Neuronal stem cell (in vitro differentiated cells): ENCODE results near the gene HEYL.
A peak's percentile ranks its signal among the peaks of the same experiment; 100 is the strongest.

ENCODE experiments used
- DNase-seq: peaks from one replicate; pipeline ENCODE4 v3.0.0-alpha.2; 2013; ENCODE audit warnings: low spot score
- H2AFZ ChIP-seq: one replicate; pipeline ENCODE4 v1.6.1; 2013; ENCODE audit warnings: mild to moderate bottlenecking, low read length, inconsistent platforms
- H2AK5ac ChIP-seq: 2 replicates; pipeline ENCODE4 v1.6.1; 2013; ENCODE audit warnings: low read depth, mild to moderate bottlenecking, inconsistent platforms, low read length, moderate library complexity, mixed read lengths
- H2BK120ac ChIP-seq: 2 replicates; pipeline ENCODE4 v1.6.1; 2013; ENCODE audit warnings: low read depth, mild to moderate bottlenecking, inconsistent platforms, low read length, moderate library complexity, mixed read lengths
- H2BK12ac ChIP-seq: one replicate; pipeline ENCODE4 v1.6.1; 2013; ENCODE audit warnings: low read length, inconsistent platforms
- H2BK15ac ChIP-seq: 2 replicates; pipeline ENCODE4 v1.6.1; 2013; ENCODE audit warnings: mild to moderate bottlenecking, low read length, inconsistent platforms, mixed read lengths
- H2BK5ac ChIP-seq: one replicate; pipeline ENCODE4 v1.6.1; 2013; ENCODE audit warnings: inconsistent platforms, mild to moderate bottlenecking, low read length, moderate library complexity
- H3K14ac ChIP-seq: one replicate; pipeline ENCODE4 v1.6.1; 2013; ENCODE audit warnings: low read length, inconsistent platforms
- H3K18ac ChIP-seq: 2 replicates; pipeline ENCODE4 v1.6.1; 2013; ENCODE audit warnings: low read length, inconsistent platforms
- H3K23ac ChIP-seq: 2 replicates; pipeline ENCODE4 v1.6.1; 2013; ENCODE audit warnings: low read depth, mild to moderate bottlenecking, mixed read lengths, low read length, inconsistent platforms; ENCODE audit not compliant: poor library complexity
- H3K27ac ChIP-seq: replicated peaks from 3 replicates; pipeline ENCODE4 v1.5.1; 2013; ENCODE audit warnings: low read length, inconsistent platforms
- H3K27me3 ChIP-seq, 3 experiments: 2 replicates each; pipeline ENCODE4 v1.6.1; 2013; ENCODE audit warnings: low read length in 3 of 3, mild to moderate bottlenecking in 2 of 3, inconsistent platforms in 1 of 3, low read depth in 1 of 3, mixed read lengths in 1 of 3, moderate library complexity in 1 of 3; ENCODE audit not compliant: control insufficient read depth in 3 of 3, insufficient read depth in 3 of 3
- H3K36me3 ChIP-seq, 2 donors: replicated peaks in 1 of 2; 2 replicates each; pipeline ENCODE4 v1.6.1; 2013; ENCODE audit warnings: low read length in 2 of 2; ENCODE audit not compliant: control insufficient read depth in 2 of 2, insufficient read depth in 2 of 2
- H3K4ac ChIP-seq: 2 replicates; pipeline ENCODE4 v1.6.1; 2013; ENCODE audit warnings: inconsistent platforms, mild to moderate bottlenecking, low read length, moderate library complexity
- H3K4me1 ChIP-seq, 2 donors: 1 replicate in 1 of 2; 2 replicates in 1 of 2; pipeline ENCODE4 v1.6.1; 2013; ENCODE audit warnings: low read length in 2 of 2, low read depth in 1 of 2; ENCODE audit not compliant: control insufficient read depth in 2 of 2, insufficient read depth in 1 of 2
- H3K4me2 ChIP-seq: one replicate; pipeline ENCODE4 v1.6.1; 2013; ENCODE audit warnings: mild to moderate bottlenecking, low read length, inconsistent platforms; ENCODE audit not compliant: insufficient read depth, poor library complexity, severe bottlenecking
- H3K4me3 ChIP-seq, 2 donors: 2 replicates each; pipeline ENCODE4 v1.5.1; 2013; ENCODE audit warnings: low read length in 2 of 2, mild to moderate bottlenecking in 2 of 2, inconsistent platforms in 1 of 2, moderate library complexity in 1 of 2
- H3K79me1 ChIP-seq: one replicate; pipeline ENCODE4 v1.6.1; 2013; ENCODE audit warnings: low read depth, mild to moderate bottlenecking, inconsistent platforms, low read length, moderate library complexity
- H3K9ac ChIP-seq: one replicate; pipeline ENCODE4 v1.6.1; 2013; ENCODE audit warnings: mild to moderate bottlenecking, low read depth, low read length, inconsistent platforms; ENCODE audit not compliant: poor library complexity
- H3K9me3 ChIP-seq, 2 donors: replicated peaks in 1 of 2; 2 replicates each; pipeline versions ENCODE3 to v1.6.1; 2013; ENCODE audit warnings: low read length in 2 of 2, mild to moderate bottlenecking in 2 of 2, inconsistent platforms in 1 of 2, low read depth in 1 of 2, mixed read lengths in 1 of 2, moderate library complexity in 1 of 2; ENCODE audit not compliant: control insufficient read depth in 2 of 2, insufficient read depth in 1 of 2
- H4K8ac ChIP-seq: one replicate; pipeline ENCODE4 v1.6.1; 2013; ENCODE audit warnings: low read depth, mild to moderate bottlenecking, inconsistent platforms, low read length, moderate library complexity
- H4K91ac ChIP-seq: one replicate; pipeline ENCODE4 v1.6.1; 2013; ENCODE audit warnings: low read length, low read depth, mild to moderate bottlenecking, inconsistent platforms; ENCODE audit not compliant: poor library complexity
- WGBS, 2 donors: extraction: QIAGEN DNeasy Blood & Tissue Kit; methylation state at CpG; one replicate each; pipeline ENCODE4 v1.1.7; 2013; ENCODE audit warnings: missing lambda C conversion rate in 2 of 2, mixed read lengths in 1 of 2; ENCODE audit not compliant: insufficient read length in 2 of 2, insufficient replicate concordance in 1 of 2; ENCODE audit errors: extremely low coverage in 2 of 2; 5-methylcytosine and 5-hydroxymethylcytosine counted together

HEYL gene

DNA sequence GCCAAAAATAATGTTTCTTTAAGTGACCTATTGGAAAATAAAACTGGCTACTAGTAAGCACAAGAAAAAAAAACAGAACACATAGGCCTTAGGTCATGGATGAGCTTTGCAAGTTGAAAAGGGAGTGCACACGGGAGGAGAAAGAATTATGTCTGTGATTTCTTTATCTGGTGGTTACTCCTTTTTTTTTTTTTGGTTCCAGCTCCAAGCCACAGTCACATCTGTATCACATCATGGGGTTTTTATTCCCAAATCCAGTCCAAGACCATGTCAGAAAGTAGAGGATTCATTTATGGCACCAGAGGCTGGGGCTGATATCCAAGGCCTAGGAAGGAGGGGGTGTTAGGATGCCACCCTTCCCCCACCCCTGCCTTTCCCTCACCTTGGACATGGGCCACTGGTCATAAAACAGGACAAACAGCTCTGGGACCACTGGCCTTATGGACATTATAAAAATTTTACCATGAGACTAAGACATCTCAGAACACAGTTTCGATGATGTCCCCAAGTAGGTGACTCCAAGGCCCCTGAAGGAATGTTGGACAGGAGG, 10.3 kb upstream of the HEYL start:
- no peaks in the 10 kb centered on the region for H3K9me3 ChIP-seq
- no peak overlapping the region for H3K4me3 ChIP-seq
- H2BK12ac ChIP-seq = no peak overlapping the region
- no peak overlapping the region for H3K27ac ChIP-seq
- H4K8ac ChIP-seq = no peak overlapping the region
- no peak overlapping the region for H3K18ac ChIP-seq
- DNase-seq = no peak
- H3K4me1 ChIP-seq = peaks cover 0 to 15% of the 10 kb centered on the region in 2 donors
- no peak overlapping the region for H4K91ac ChIP-seq
- no CpG with 5 or more reads among the region's 2 CpGs for WGBS, 2 donors
- H3K79me1 ChIP-seq = no peaks in the 10 kb centered on the region
- no peak overlapping the region for H3K4ac ChIP-seq
- H2BK15ac ChIP-seq = no peak overlapping the region
- H2AFZ ChIP-seq = no peak overlapping the region
- no peak overlapping the region for H2BK5ac ChIP-seq
- no peak overlapping the region for H3K4me2 ChIP-seq
- no peak overlapping the region for H3K23ac ChIP-seq
- H3K36me3 ChIP-seq = no peaks in the 10 kb centered on the region
- H3K9ac ChIP-seq = no peak overlapping the region
- peaks cover 0 to 33% (median 0%) of the 10 kb centered on the region in 3 experiments for H3K27me3 ChIP-seq
- H3K14ac ChIP-seq = no peak overlapping the region
- no peak overlapping the region for H2BK120ac ChIP-seq
- no peak overlapping the region for H2AK5ac ChIP-seq

DNA sequence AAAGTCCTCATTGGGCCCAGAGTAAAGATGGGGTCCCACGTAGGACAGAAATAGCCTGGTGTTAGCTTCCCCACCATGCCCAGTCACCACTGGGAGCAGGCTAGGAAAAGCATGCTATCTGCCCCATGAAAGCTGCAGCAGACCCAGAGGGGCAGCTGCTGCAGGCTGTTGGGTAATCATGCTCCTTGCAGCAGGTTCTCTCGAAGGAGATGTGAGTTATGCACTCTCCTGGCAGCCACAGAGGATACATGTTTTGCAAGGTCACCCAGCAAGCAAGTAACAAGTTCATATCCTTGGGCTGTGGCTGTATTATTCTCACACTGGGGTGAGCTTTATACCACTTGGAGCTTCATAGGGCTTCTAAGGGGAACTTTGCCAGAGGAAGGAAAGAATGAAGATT, 9.1 kb upstream of the HEYL start:
- Histone ChIP-seq H3K9me3 (no peaks in the 10 kb centered on the region), H3K4me1 (peaks cover 0 to 15% of the 10 kb centered on the region in 2 donors), H2BK12ac (no peak overlapping the region), H2AFZ (no peak overlapping the region), H3K4me2 (no peak overlapping the region), H3K27me3 (peaks cover 0 to 30% (median 0%) of the 10 kb centered on the region in 3 experiments), H4K8ac (no peak overlapping the region), H3K18ac (no peak overlapping the region), H3K4me3 (no peak overlapping the region), H3K36me3 (no peaks in the 10 kb centered on the region), H3K4ac (no peak overlapping the region), H3K27ac (no peak overlapping the region), H2BK120ac (no peak overlapping the region), H2AK5ac (no peak overlapping the region), H2BK15ac (no peak overlapping the region), H3K23ac (no peak overlapping the region), H3K9ac (no peak overlapping the region), H3K14ac (no peak overlapping the region), H4K91ac (no peak overlapping the region), H3K79me1 (no peaks in the 10 kb centered on the region), H2BK5ac (no peak overlapping the region)
- no CpG with 5 or more reads among the region's 2 CpGs for WGBS, 2 donors
- DNase-seq = no peak

DNA sequence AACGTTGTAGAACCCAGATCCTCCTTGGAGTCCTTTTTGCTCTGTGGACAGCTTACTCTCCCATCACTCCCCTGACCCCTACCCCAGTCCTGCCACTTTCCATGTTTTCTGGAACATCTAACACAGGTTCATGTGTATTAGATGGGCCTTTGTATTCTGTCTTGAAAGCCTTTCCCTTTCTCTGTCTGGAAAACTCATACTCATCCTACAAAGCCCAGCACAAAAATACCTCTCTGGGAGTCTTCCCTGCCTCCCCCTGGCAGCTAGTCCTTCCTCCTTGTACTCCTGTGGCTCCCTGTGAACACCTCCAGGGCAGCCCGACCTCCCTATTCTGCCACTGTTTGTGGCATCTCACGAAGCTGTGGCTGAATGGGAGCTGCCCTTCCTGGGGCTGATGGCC, 7.8 kb upstream of the HEYL start:
- no peaks in the 10 kb centered on the region for H3K36me3 ChIP-seq
- no peak overlapping the region for H3K4me2 ChIP-seq
- no CpG with 5 or more reads among the region's 3 CpGs for WGBS, 2 donors
- H4K91ac ChIP-seq = no peak overlapping the region
- H4K8ac ChIP-seq = peak overlapping the region; percentile 89
- peaks cover 0 to 15% of the 10 kb centered on the region in 2 donors for H3K4me1 ChIP-seq
- H3K79me1 ChIP-seq = no peaks in the 10 kb centered on the region
- no peak overlapping the region for H2AK5ac ChIP-seq
- H2BK12ac ChIP-seq = no peak overlapping the region
- no peak overlapping the region for H3K27ac ChIP-seq
- no peak overlapping the region for H2BK120ac ChIP-seq
- H3K9ac ChIP-seq = no peak overlapping the region
- H3K4me3 ChIP-seq = no peak overlapping the region
- H3K27me3 ChIP-seq = peaks cover 0 to 38% (median 0%) of the 10 kb centered on the region in 3 experiments
- no peak overlapping the region for H3K23ac ChIP-seq
- H3K9me3 ChIP-seq = no peaks in the 10 kb centered on the region
- no peak overlapping the region for H3K14ac ChIP-seq
- DNase-seq = no peak
- no peak overlapping the region for H3K4ac ChIP-seq
- H2AFZ ChIP-seq = no peak overlapping the region
- H3K18ac ChIP-seq = peak overlapping the region; percentile 73
- H2BK15ac ChIP-seq = peak overlapping the region; percentile 92
- H2BK5ac ChIP-seq = no peak overlapping the region

DNA sequence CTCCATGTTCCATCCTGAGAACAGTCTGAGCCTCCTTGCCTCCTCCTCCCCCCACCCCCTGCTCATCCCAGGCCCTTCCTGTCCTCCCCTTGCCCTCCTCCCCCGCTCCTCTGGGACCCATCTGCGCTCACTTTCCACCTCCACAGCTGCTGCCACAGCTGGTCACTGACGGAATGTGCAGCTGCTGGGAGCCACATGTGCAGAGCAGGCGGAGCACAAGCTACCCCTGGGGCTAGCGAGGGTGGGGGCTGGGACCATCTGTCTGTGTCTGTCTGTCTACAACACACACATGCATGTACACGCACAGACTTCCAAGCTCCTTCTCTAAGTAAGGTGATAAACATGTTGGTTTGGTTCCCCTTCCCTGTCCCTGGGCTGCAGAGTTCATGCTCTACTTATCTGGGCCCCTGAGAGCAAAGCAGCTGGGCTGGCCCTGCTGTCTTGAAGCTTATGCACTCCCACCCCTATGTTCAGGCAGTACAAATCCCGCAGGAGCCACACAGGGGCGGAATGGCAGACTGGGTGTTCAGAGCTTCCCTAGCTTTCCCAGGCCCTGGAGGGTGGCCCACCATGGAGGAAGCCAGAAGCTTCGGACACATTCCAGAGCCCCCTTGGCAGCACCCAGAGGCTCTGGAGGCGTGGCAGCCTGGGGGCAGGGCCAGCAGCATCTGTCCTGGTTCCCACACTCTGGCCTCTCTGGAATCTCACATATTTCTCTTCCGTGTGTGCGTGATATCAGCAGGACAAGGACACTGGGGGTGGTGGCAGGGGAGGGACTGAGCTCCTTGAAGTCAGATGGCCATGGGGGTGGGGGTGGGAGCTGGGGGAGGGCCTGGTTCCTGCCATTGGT, 7.0 kb upstream of the HEYL start:
- H3K23ac ChIP-seq = peak overlapping the region; percentile 21
- no CpG with 5 or more reads among the region's 12 CpGs for WGBS, 2 donors
- peak overlapping the region; percentile 73 for H3K27ac ChIP-seq

More for the DNA sequence above, 7.0 kb upstream of the HEYL start:
- Histone ChIP-seq H3K18ac (peak overlapping the region; percentile 92), H2BK15ac (peak overlapping the region; percentile 68), H3K79me1 (no peaks in the 10 kb centered on the region), H3K4me2 (no peak overlapping the region), H3K4ac (no peak overlapping the region), H3K9me3 (no peaks in the 10 kb centered on the region), H2BK5ac (no peak overlapping the region), H3K4me3 (no peak overlapping the region), H4K8ac (no peak overlapping the region), H3K36me3 (no peaks in the 10 kb centered on the region), H2AK5ac (no peak overlapping the region), H2BK12ac (peak overlapping the region; percentile 91), H2BK120ac (no peak overlapping the region), H4K91ac (peak overlapping the region; percentile 41), H3K27me3 (peaks cover 0 to 43% (median 0%) of the 10 kb centered on the region in 3 experiments), H3K9ac (peak overlapping the region; percentile 16), H3K14ac (no peak overlapping the region), H2AFZ (peak overlapping the region; percentile 64), H3K4me1 (peaks cover 0 to 15% of the 10 kb centered on the region in 2 donors)
- peak; percentile 30 for DNase-seq
